Breast epithelium (tissue), 3 donors: ENCODE data around the gene SLC39A11.

Experiments used
- CTCF ChIP-seq, 3 donors: fragments of 450-650 bp; IDR thresholded peaks; one replicate each; pipeline ENCODE4 v1.5.1; 2016 to 2017; ENCODE audit warnings: antibody characterized with exemption in 3 of 3, mild to moderate bottlenecking in 3 of 3, moderate library complexity in 3 of 3
- POLR2AphosphoS5 ChIP-seq, 3 donors: sonication (generic); formaldehyde crosslinking; IDR thresholded peaks; one replicate each; pipeline ENCODE4 v1.6.1; 2017; ENCODE audit warnings: antibody characterized with exemption in 3 of 3

- TF ChIP-seq POLR2AphosphoS5 (IDR thresholded peaks at IDR 0.05) (no peak), CTCF (IDR thresholded peaks at IDR 0.05) (no peak)
Measured at GRCh38 chr17:72617557-72617956, 474.9 kb downstream of the SLC39A11 start.
